Loucy (cell line): ENCODE results near the gene TBC1D1.

ENCODE experiments used
- EZH2phosphoT487 ChIP-seq: fragments of 200-600 bp; IDR thresholded peaks from 2 replicates; pipeline ENCODE4 v1.6.1; 2018; ENCODE audit warnings: antibody characterized with exemption, mild to moderate bottlenecking, moderate library complexity, borderline replicate concordance
- TF ChIP-seq, protein P1 (sequence below): fragments of 200-600 bp; sonication (generic); conservative IDR thresholded peaks from 2 replicates; pipeline ENCODE4 v1.5.1; 2014; ENCODE audit warnings: mild to moderate bottlenecking, antibody characterized with exemption, low read length

DNA sequence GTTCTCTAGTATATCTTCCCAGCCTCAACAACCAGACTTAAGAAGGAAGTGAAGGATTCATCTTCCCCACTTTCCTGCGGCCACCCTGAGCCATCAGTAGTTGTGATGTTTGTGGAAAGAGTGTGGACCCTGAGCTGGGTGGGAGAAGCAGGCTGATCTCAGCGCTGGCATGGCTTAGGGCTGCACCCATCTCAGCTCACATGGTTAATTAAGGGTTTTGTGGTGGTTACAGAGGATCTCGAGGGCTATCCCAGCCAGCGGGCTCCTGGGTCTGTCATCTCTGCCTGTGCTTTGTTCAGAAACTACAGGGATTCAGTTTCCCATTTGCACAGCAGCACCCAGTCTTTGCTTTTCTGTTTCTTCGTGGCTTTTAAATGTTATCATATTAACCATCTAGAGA, 232.7 kb downstream of the TBC1D1 start:
- TF ChIP-seq, protein P1, sequence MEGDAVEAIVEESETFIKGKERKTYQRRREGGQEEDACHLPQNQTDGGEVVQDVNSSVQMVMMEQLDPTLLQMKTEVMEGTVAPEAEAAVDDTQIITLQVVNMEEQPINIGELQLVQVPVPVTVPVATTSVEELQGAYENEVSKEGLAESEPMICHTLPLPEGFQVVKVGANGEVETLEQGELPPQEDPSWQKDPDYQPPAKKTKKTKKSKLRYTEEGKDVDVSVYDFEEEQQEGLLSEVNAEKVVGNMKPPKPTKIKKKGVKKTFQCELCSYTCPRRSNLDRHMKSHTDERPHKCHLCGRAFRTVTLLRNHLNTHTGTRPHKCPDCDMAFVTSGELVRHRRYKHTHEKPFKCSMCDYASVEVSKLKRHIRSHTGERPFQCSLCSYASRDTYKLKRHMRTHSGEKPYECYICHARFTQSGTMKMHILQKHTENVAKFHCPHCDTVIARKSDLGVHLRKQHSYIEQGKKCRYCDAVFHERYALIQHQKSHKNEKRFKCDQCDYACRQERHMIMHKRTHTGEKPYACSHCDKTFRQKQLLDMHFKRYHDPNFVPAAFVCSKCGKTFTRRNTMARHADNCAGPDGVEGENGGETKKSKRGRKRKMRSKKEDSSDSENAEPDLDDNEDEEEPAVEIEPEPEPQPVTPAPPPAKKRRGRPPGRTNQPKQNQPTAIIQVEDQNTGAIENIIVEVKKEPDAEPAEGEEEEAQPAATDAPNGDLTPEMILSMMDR = no peak
- TF ChIP-seq EZH2phosphoT487 = no peak
